HUDEP-2 (cell line): ENCODE measurements around the gene PTTG1IP.
A peak's percentile ranks its signal among the peaks of the same experiment; 100 is the strongest.

Source experiments
- DNase-seq, 76 experiments: peaks; one replicate each; lab custom pipeline; 2025; ENCODE audit not compliant: unreplicated experiment in 76 of 76; lab: John Stamatoyannopoulos, UW

The PTTG1IP gene

DNA sequence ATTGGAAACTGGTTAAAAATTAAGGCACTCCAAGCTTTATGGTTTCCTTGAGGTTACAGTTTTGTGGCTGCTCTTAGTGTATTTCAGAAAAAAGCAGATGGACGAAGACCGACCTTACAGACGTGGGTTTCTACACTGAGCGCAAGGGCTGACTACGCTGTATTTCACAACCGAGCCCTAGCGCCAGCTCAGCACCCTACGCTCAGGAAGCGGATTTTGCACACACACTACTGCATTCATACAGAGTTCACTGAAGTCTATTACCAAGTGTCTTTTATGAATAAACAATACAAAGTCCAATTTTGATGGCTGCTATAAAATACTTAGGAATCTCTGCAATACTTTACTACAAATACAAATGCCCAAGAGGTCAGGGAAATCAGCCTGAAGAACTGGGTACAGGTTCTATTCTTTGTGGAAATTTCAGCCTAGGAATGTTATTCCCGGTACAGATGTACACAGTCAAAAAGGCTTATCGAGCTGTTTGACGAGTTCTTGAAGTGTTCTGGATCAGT is 23.8 kb downstream of the PTTG1IP start:
- DNase-seq = no peak

DNA sequence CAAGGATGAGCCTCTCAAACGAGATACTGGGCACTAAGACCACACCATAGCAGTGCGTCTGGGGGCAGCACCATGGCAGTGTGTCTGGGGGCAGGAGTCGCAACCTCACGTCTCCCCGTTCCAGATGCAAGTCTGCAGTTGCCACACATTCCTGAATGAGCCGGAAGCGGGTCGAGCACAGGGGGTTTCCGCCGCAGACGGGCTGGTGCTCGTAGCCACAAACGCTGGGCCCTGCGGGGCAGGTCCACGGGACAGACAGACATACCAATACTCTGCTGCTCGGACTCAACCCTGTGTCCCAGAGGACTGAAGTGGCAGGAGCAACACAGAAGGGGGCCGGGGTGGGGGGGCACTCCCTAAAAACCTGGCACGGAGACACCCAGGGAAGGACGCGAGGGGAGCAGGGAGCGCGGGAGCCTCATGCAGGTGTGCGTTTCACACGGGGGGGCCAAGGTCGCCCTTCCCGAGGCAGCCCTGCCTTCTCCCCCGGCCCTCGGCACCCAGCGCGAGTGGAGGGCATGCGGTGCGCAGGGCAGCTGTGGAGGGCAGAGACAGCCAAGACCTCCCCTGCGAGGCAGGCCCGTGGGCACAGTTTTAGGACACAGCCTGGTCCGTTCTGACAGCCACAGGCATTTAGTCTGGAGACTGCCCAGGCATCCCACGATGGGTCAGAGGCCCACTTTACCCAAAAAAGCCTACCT is 24.5 kb downstream of the PTTG1IP start:
- no peak for DNase-seq

DNA sequence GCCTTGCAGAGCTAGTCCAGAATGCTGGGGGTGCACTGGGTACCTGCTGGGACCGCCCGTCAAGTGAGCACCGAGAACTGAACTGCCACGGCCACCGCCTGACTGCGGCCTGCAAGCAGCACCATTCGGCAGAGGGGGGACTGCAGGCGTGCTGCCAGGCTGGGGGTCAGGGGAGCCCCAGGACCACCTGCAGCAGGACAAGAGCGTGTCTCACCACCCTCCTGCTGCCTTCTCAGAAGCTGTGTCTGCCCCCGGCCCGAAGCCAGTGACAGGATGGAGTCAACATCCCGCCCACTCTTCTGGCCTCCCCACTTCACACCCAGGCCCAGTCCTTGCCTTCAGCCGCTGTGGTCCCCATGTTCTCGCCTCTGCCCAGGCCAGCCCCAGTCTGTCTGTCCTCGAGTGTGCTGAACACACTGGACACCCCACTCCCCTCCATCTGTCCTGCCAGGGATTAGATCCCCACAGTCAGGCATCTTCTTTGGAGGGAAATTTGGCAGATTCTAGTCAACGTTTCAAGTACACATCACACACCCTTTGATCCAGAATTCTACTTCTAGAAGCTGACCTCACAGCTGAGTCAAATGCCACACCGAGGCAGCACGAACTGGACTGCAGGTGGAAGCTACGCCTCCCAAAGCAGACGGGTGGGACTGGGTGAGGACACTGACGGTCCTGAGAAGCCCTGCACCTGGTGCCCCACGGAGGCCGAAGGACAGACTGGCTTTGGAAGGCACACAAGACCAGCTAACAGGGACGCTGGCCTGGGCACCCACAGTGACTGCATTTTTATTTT is 26.0 kb downstream of the PTTG1IP start:
- DNase-seq = no peak

DNA sequence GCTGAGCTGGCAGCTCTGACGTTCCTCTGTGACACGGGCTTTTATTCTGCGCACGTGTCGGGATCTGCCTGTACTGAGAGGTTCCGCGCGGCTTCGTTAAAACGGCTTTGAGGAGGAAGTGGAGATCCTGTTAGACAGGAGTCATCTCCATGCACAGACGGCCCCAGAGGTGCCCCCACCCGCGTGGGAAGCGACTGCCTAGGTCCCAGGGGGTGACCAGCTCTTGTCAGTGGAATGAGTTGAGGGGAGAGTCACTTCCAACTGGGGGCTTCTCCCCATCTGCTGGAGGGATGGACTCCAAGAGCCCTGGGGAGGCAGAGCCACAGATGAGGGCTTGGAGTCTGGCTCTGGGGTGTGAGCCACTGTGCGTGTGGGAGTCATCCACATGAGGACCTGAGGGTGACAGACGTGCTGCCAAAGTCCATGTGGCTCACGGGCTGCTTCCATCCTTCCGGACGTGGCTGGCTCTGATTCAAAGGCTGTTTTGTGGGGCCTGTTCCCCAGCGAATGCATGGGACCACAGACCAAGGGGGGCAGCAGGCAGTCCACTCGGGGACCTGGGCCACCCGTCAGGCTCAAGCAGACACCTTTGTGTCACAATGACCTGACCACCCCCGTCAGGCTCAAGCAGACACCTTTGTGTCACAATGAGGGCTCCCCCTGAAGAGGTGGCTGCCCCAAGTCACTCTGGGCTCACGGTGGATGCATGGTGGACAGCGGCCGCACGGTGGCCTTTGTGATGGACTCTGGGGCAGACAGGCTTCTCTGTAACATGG is 26.8 kb downstream of the PTTG1IP start:
- peak in 64 of 76 experiments; percentile 23 to 77 (median 55) for DNase-seq

DNA sequence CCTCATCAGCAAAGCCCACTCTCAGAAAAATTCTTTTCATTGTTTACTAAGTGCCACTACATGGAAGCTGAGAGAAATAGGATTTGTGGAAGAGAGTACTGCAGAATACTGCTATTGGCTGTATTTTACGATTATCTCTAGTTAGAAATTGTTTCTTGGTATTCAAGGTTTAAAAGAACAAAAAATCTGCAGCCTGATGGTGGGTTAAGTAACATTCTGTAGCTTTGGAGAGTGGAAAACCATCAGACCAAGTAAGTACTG is 27.3 kb downstream of the PTTG1IP start:
- no peak for DNase-seq

DNA sequence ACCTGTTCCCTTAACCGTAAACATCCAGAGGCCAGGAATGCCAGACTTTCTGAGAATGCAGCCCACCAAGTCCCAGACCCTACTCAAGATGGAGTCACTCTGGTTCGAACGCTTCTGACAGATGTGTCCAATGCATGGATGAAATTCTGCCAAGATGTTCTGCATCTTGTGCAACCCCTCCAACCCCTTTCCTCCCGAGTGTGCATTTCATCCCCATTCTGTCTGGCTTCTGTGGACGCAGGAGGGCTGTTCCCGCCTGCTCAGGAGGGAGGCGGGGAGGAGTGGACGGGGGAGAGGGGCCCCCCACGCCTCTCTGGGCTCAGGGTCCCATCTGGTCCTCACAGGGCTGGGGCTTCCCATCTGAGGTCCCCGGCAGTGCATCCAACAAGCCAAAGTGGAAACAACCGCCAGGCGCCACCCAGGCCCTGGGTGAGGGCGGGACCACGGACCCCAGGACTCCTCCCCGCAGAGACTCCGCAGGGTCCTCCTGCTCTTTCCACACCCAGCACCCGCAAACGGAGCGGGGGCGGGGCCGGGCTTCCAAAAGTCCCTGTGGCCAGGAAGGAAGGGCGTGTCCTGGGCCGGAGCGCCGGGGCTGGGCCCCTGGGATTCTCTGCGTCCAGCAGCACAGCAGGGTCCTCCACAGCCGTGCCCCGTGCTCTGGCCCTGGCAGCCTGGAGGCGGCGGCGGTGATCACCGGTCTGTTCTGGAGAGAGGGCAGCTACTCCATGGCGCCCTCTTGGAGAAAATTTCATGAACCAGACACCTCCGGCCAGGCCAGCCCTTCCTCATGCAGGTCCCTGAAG is 27.9 kb downstream of the PTTG1IP start:
- DNase-seq = peak in 71 of 76 experiments; percentile 14 to 94 (median 74)

DNA sequence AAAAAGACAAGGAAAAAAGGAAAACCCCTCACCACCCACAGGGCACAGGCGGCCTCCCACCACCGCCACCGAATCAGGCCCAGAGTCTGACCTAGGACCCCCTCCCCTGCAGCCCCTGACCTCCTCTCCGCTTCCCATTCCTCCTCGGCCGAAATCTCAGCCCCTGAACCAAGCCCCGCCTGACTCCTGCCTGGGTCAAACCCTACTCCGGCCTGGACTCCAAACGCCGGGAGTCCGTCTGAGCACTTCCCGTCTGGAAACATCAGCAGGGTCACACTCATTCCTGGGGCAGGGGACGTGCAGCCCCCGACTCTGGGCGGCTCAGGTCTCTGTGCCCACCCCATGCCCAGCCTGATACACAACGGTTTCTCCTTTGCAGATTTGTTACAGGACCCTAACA is 29.2 kb downstream of the PTTG1IP start:
- DNase-seq = no peak

DNA sequence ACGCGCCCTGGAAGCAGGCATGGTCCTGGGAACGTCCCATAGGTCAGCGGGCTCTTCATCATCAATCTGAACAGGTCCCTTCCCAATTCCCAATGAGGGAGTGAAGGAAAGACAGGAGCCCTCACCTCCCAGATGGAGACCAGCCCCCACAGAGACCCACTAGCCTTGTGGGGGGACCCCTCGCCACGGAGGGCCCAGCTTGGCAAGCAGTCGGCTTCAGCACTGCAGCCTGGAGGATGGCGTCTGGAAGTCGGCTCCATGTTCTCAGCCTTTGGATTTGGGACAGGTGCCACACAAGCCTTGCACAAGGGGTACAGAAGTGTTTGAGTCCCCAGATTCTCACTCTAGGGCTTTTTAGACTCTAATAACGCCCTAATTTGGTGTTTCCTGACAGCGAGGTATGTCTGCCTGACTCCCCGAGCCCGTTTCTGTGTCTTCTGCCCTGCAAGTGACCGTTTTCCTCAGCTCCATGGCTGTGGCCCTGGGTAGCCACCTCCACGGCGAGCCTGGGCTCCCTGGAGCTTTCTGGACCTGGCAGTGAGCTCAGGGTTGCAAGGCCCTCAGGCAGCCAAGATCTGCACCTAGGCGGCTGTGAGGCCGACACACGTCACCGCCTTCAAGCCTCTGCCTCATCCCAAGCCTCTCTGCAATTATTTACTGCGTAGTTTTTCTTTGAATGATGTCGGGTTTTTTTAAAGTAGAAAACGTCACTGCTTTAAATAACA is 30.6 kb downstream of the PTTG1IP start:
- no peak for DNase-seq

DNA sequence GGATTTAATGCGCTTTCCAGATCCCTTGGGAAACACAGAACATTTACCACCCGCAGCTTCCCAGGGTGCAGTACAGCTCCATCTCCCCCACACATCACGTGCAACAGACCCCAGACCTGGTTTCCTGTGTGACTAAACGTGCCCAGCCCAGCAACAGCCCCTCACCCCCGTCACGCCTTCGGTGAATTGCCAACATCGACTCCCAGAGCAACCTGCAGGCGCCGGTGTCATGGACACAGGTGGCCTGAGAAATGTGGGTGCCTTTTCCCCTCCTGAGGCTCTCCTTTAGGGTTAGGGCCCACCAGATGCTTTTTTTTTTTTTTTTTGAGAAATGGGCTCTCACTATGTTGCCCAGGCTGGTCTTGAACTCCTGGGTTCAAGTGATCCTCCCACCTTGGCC is 31.4 kb downstream of the PTTG1IP start:
- DNase-seq = no peak

DNA sequence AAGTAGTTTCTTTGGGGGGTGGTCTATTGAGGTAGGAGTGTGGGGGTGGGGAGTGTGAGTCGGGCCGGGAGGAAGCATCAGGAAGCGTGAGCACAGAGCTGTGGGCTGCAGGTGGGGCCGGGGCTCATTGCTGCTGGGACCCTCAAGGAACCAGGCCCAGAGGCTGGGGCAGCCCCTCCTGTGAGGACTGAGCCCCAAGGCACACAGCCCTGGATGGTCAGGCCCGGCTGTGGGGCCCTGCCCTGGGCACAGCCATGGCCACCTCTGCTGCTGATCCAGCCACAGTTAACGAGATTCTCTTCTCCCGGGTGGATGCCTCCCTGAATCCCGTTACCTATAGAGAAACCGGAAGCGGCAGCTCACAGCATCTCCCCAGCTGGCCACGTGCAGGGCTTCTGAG is 32.7 kb downstream of the PTTG1IP start:
- DNase-seq = no peak

DNA sequence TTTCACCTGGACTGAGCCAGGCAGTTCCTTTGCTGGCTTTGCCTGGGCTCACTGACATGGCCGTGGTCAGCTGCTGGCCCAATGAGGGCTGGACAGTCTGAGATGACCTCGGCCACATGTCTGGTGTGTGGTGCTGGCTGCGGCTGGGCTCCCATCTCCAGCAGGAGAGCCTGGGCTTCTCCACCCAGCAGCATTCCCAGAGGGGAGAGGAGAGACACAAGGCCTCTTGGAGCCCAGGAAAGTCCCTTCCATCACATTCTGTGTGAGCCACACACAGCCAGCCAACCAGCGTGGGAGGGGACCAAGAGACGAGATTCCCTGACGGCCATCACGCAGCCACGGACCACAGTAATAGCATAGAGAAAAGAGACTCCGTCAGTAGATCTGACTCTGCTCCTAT is 34.5 kb downstream of the PTTG1IP start:
- DNase-seq = no peak

DNA sequence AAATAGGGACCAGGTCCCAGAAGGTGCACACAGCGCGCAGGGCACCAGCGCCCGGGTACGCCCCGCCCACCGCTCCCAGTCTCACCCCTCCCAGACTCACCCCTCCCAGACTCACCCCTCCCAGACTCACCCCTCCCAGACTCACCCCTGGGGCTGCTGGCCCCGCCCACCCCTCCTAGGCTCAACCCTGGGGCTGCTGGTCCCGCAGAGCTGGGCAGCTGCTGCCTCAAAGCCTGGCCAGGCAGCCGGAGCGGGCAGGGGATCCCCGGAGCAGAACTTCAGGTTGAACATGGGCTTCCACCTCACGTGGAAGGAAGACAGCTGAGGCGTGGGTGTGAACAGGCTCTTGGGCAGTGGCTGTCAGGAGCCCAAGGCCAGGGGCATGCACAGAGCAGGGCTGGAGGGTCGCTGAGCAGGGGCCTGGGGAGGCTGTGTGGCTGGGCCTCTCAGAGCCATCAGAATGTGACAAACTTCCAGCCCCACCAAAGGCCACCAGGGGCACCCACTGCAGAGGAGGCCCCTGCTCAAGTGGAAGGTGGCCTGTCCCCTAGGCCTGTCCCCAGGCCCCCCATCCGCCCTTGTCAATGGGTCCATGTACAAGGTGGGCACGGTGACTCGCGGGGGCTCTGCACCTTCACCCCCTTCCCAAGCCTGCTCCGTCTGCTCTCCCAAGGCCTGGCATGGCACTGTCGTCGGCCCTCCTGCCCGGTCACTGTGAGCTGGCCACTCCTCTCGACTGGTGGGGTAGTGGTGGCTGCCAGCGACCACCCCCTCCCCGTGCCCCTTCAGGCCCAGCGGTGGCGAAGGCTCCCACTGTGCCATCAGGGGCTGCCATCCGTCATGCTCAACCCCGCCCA is 35.2 kb downstream of the PTTG1IP start:
- peak in 48 of 76 experiments; percentile 20 to 73 (median 48) for DNase-seq

DNA sequence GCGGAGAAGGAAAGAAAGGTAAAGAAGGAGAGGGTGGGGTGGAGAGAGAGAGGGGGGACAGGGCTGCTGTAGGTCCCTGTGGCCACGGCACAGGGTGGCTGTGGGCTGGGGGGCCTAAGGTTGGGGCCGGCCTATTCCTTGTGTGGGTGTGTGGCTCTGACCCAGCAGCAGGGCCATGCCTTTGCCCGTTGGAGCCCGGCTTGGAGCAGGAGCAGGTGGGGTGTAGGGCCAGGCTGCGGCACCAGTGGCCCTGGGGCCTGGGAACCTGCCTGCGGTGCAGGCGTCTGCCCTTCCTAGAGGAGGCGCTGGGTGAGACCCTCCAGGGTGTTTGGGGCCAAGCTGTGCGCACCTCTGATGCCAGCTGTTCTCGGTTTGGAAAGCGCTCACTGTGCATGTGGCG is 36.0 kb downstream of the PTTG1IP start:
- DNase-seq = no peak

DNA sequence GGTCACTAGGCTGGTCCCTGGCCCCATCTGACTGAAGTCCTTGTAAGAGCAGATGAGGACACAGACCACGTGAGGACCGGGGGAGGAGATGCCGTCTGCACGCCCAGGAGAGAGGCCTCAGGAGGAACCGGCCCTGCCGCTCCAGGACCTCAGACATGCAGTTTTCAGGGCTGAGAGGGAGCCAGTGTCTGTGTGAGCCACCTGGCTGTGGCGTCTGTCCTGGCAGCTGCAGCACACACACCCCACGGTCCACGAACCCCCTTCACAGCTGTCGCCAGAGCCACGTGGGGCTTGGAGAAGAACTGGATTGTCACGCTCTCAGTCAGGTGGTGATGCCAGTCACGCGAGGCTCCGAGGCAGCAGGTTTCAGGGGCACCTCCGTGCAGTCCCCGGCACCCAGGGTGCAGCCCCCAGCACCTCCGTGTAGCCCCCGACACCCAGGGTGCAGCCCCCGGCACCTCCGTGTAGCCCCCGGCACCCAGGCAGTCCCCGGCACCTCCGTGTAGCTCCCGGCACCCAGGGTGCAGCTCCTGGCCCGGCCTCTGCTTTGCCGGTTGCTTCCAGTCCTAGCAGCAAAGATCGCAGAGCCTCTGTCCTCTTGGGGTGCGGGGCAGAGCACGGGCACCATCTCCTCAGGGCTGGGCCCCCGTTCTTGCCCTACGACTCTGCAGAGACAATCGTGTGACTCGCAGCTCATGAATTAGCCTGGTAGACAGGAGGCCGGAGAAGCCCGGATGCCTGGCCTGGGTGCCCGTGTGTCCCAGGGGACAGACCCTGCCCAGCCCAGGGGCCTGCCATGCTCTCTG is 36.6 kb downstream of the PTTG1IP start:
- DNase-seq = peak in 70 of 76 experiments; percentile 10 to 85 (median 62)

DNA sequence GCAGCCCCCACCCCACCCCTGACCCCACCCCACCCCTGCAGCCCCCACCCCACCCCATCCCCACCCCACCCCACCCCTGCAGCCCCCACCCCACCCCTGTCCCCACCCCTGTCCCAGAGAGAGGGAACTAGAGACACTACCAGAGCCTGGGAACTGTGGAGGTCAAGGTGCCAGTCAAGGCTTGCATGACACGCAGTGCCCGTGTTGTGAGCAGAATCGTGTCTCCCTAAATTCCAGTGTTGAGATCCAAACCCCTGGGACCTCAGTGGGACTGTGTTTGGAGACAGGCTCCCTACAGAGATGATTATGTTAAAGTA is 37.2 kb downstream of the PTTG1IP start:
- DNase-seq = no peak

DNA sequence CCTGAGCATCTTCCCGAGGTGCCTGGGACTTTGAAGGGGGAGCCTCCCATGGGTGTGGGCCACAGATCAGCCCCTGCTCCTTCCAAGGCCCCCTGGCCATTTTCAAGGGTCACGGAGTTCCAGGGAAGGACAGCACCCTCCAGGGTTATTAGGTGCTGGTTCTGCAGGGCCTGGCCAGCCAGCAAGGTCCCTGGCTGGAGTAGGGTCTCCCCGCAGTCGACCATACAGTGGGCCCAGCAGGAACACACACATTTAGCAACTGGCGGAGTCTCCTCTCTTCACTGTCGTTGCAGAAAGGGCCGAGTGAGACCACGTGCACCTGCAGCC is 37.9 kb downstream of the PTTG1IP start:
- no peak for DNase-seq

DNA sequence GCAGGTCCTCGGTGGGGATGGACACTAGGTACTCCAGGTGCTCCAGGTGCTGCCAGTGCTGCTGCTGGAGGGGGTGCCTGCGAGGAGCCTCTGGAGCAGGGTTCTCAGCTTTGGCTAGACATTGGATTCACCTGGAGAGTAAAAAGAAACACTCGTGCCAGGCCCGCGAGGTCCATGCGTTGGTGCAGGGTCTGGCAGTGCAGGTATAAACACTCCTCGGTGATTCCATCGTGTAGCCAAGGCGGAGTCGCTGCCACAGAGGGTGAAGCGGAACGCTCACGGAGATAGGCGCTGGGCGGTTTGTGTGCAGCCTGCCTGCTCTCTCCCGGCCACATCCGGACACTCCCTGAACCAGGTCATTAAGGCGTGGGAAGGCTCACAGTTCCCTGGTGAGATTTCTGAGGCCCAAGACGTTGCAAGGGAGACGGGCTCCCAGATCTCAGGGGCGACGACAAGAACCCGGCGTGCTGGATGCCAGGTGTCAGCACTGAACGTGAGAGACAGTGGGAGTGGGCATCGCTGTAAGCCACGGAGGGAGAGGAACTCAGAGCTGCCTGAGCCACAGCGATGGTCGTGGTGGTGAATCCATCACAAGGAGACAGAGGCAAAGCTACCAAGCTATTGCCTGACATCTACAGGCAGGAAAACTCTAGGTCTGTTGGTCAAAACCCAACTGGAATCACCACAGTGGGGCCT is 38.4 kb downstream of the PTTG1IP start:
- no peak for DNase-seq
